ENCODE data around the gene ATF7.

DNA sequence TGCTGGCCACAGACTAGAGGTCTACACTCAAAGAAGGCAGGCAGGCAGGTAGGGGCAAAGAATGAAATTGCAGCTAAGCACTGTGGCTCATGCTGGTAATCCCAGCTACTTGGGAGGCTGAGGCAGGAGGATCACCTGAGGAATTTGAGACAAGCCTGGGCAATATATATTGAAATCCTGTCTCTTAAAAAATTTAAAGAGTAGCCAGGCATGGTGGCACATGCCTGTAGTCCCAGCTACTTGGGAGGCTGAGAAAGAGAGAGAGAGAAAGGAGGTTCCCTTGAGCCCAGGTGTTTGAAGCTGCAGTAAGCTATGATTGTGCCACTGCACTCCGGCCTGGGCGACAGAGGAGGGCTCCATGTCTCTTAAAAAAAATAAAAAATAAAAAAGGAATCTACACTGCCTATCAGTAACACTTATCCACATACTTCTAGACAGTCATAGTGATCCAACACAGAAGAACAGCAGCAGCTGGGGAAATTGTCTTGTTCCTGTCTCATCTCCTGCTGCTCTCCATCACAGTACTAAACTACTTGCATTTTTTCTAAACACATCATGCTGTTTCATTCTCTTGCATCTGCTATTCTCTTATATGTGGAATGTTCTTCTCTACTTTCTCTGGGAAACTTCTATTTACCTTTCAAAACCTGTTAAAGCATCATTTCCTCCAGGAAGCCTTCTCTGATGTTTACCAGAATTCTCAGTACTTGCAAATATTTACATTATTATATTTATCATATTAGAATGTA, 57.2 kb downstream of the ATF7 start:
- TF ChIP-seq, protein P1, sequence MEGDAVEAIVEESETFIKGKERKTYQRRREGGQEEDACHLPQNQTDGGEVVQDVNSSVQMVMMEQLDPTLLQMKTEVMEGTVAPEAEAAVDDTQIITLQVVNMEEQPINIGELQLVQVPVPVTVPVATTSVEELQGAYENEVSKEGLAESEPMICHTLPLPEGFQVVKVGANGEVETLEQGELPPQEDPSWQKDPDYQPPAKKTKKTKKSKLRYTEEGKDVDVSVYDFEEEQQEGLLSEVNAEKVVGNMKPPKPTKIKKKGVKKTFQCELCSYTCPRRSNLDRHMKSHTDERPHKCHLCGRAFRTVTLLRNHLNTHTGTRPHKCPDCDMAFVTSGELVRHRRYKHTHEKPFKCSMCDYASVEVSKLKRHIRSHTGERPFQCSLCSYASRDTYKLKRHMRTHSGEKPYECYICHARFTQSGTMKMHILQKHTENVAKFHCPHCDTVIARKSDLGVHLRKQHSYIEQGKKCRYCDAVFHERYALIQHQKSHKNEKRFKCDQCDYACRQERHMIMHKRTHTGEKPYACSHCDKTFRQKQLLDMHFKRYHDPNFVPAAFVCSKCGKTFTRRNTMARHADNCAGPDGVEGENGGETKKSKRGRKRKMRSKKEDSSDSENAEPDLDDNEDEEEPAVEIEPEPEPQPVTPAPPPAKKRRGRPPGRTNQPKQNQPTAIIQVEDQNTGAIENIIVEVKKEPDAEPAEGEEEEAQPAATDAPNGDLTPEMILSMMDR (IDR thresholded peaks at IDR 0.05), result no peak
- no peak for TF ChIP-seq POLR2A (IDR thresholded peaks at IDR 0.05)
- TF ChIP-seq EP300 (IDR thresholded peaks at IDR 0.05), result no peak
